H1 (cell line): Measurements from ENCODE around the gene NFIC. TPM values are rescaled to one million over a fixed set of nuclear protein-coding genes. Genes with fewer than 3 reads are reported as not detected.
A peak's percentile ranks its signal among the peaks of the same experiment; 100 is the strongest.

ENCODE experiments used
- CTCF ChIA-PET: fragments of 300-600 bp; sonication (Branson Sonifier 250); formaldehyde crosslinking; loops from one replicate; lab custom pipeline; 2021; ENCODE audit not compliant: partially characterized antibody; lab: Charles Lee
- POLR2A ChIA-PET: fragments of 300-600 bp; sonication (Branson Sonifier 250); formaldehyde crosslinking; loops from one replicate; lab custom pipeline; 2021; ENCODE audit warnings: inconsistent platforms; ENCODE audit not compliant: partially characterized antibody; lab: Charles Lee
- DNase-seq, 2 experiments: peaks; one replicate each; pipeline versions ENCODE4 v3.0.0 to v3.0.0-alpha.2; 2010 to 2022; ENCODE audit warnings: low spot score in 2 of 2, low read depth in 1 of 2, mixed read lengths in 1 of 2
- FAIRE-seq: peaks from 2 replicates; lab custom pipeline; 2011; peaks lifted over from hg19 to GRCh38; lab: Jason Lieb, UNC
- H2AFZ ChIP-seq: 2 replicates; pipeline ENCODE4 v1.8.1; 2012; ENCODE audit warnings: low read length, inconsistent platforms
- H2AK5ac ChIP-seq: 2 replicates; pipeline ENCODE4 v1.6.1; 2013; ENCODE audit warnings: low read depth, low read length
- H2BK120ac ChIP-seq: replicated peaks from 2 replicates; pipeline ENCODE3; 2013; ENCODE audit warnings: low read depth, low read length, inconsistent platforms
- H2BK12ac ChIP-seq: 2 replicates; pipeline ENCODE4 v1.6.1; 2013; ENCODE audit warnings: low read depth, low read length
- H2BK15ac ChIP-seq: 2 replicates; pipeline ENCODE4 v1.6.1; 2013; ENCODE audit warnings: low read length
- H2BK20ac ChIP-seq: 2 replicates; pipeline ENCODE4 v1.6.1; 2013; ENCODE audit warnings: low read length
- H2BK5ac ChIP-seq: 2 replicates; pipeline ENCODE4 v1.6.1; 2013; ENCODE audit warnings: low read depth, low read length
- H3K14ac ChIP-seq: 2 replicates; pipeline ENCODE4 v1.6.1; 2013; ENCODE audit warnings: inconsistent platforms; ENCODE audit not compliant: insufficient read length
- H3K18ac ChIP-seq: 2 replicates; pipeline ENCODE4 v1.6.1; 2013; ENCODE audit warnings: low read length; ENCODE audit errors: extremely low read depth
- H3K23ac ChIP-seq: 2 replicates; pipeline ENCODE4 v1.6.1; 2013; ENCODE audit warnings: inconsistent platforms; ENCODE audit not compliant: insufficient read length
- H3K23me2 ChIP-seq: 2 replicates; pipeline ENCODE4 v1.6.1; 2013; ENCODE audit warnings: low read depth, low read length
- H3K27ac ChIP-seq: 2 replicates; pipeline ENCODE4 v1.6.1; 2011; ENCODE audit warnings: low read depth, low read length, inconsistent platforms
- H3K27me3 ChIP-seq, 4 experiments: replicated peaks in 1 of 4; 1 replicate in 1 of 4; 2 replicates in 3 of 4; pipeline versions ENCODE4 v1.6.1 to v1.8.1; 2011 to 2013; ENCODE audit warnings: low read length in 3 of 4, mild to moderate bottlenecking in 3 of 4, inconsistent platforms in 2 of 4, mixed read lengths in 2 of 4, moderate library complexity in 1 of 4; ENCODE audit not compliant: control insufficient read depth in 3 of 4, insufficient read depth in 3 of 4; ENCODE audit errors: extremely low read depth in 1 of 4
- H3K36me3 ChIP-seq, 4 experiments: 2 replicates each; pipeline versions ENCODE4 v1.6.1 to v1.8.1; 2011 to 2013; ENCODE audit warnings: mild to moderate bottlenecking in 4 of 4, low read length in 3 of 4, moderate library complexity in 2 of 4, control low read depth in 1 of 4, inconsistent platforms in 1 of 4; ENCODE audit not compliant: insufficient read depth in 4 of 4, control insufficient read depth in 2 of 4
- H3K4ac ChIP-seq: replicated peaks from 2 replicates; pipeline ENCODE3; 2013; ENCODE audit warnings: low read length, low read depth, mixed read lengths, inconsistent platforms; ENCODE audit not compliant: insufficient read length
- H3K4me1 ChIP-seq, 4 experiments: replicated peaks in 1 of 4; 1 replicate in 1 of 4; 2 replicates in 3 of 4; pipeline versions ENCODE4 v1.6.1 to v1.8.1; 2011 to 2013; ENCODE audit warnings: low read length in 3 of 4, inconsistent platforms in 2 of 4, mixed read lengths in 1 of 4; ENCODE audit not compliant: insufficient read depth in 4 of 4, control insufficient read depth in 3 of 4
- H3K4me2 ChIP-seq, 2 experiments: 2 replicates each; pipeline versions ENCODE4 v1.6.1 to v1.8.1; 2011 to 2013; ENCODE audit warnings: low read depth in 2 of 2, low read length in 2 of 2, control low read depth in 1 of 2, inconsistent platforms in 1 of 2, mild to moderate bottlenecking in 1 of 2; ENCODE audit not compliant: insufficient read depth in 1 of 2
- H3K4me3 ChIP-seq, 4 experiments: fragments of 200-600, 300-600 bp in 1 of 4; sonication (generic), shearing (Covaris generic), sonication (Bioruptor Twin) in 1 of 4; 2 replicates each; pipeline versions ENCODE4 v1.5.1 to v1.8.1; 2011 to 2016; ENCODE audit warnings: low read length in 4 of 4, low read depth in 3 of 4, control low read depth in 2 of 4, inconsistent platforms in 2 of 4, mild to moderate bottlenecking in 2 of 4, mixed read lengths in 1 of 4, moderate library complexity in 1 of 4; ENCODE audit not compliant: insufficient read depth in 2 of 4; ENCODE audit errors: extremely low read depth in 1 of 4
- H3K56ac ChIP-seq: replicated peaks from 2 replicates; pipeline ENCODE3; 2013; ENCODE audit warnings: low read depth, mild to moderate bottlenecking, mixed read lengths, low read length, inconsistent platforms; ENCODE audit not compliant: insufficient read length
- H3K79me1 ChIP-seq: 2 replicates; pipeline ENCODE4 v1.6.1; 2013; ENCODE audit warnings: low read depth, low read length, control low read depth
- H3K79me2 ChIP-seq, 2 experiments: 2 replicates each; pipeline versions ENCODE4 v1.6.1 to v1.8.1; 2012 to 2013; ENCODE audit warnings: low read length in 2 of 2, mild to moderate bottlenecking in 2 of 2, inconsistent platforms in 1 of 2; ENCODE audit not compliant: insufficient read depth in 2 of 2, control insufficient read depth in 1 of 2
- H3K9ac ChIP-seq, 4 experiments: replicated peaks in 1 of 4; 1 replicate in 1 of 4; 2 replicates in 3 of 4; pipeline versions ENCODE4 v1.6.1 to v1.8.1; 2011 to 2013; ENCODE audit warnings: low read depth in 3 of 4, low read length in 3 of 4, control low read depth in 2 of 4, mild to moderate bottlenecking in 2 of 4, moderate library complexity in 2 of 4, inconsistent platforms in 1 of 4; ENCODE audit errors: extremely low read depth in 1 of 4
- H3K9me3 ChIP-seq, 2 experiments: 2 replicates each; pipeline versions ENCODE4 v1.6.1 to v1.8.1; 2012 to 2013; ENCODE audit warnings: mild to moderate bottlenecking in 2 of 2, moderate library complexity in 2 of 2, control low read depth in 1 of 2, inconsistent platforms in 1 of 2, low read depth in 1 of 2, low read length in 1 of 2, mixed read lengths in 1 of 2; ENCODE audit not compliant: insufficient read depth in 2 of 2
- H4K20me1 ChIP-seq, 2 experiments: replicated peaks in 1 of 2; 2 replicates each; pipeline versions ENCODE3 to v1.8.1; 2011 to 2013; ENCODE audit warnings: inconsistent platforms in 2 of 2, low read length in 2 of 2, mild to moderate bottlenecking in 1 of 2; ENCODE audit not compliant: insufficient read depth in 2 of 2, control insufficient read depth in 1 of 2
- H4K5ac ChIP-seq: 2 replicates; pipeline ENCODE4 v1.6.1; 2013; ENCODE audit warnings: low read length, low read depth, mixed read lengths, inconsistent platforms; ENCODE audit not compliant: insufficient read length
- H4K8ac ChIP-seq: 2 replicates; pipeline ENCODE4 v1.8.0; 2013; ENCODE audit warnings: mild to moderate bottlenecking, moderate library complexity, low read length, inconsistent platforms; ENCODE audit not compliant: insufficient read depth; ENCODE audit errors: extremely low read depth
- H4K91ac ChIP-seq: replicated peaks from 2 replicates; pipeline ENCODE3; 2013; ENCODE audit warnings: low read length, mixed read lengths, inconsistent platforms; ENCODE audit not compliant: insufficient read length
- BACH1 ChIP-seq: IDR thresholded peaks from 2 replicates; pipeline ENCODE4 v1.6.1; 2012; ENCODE audit warnings: low read length, improper control_type of control experiment
- CHD2 ChIP-seq: IDR thresholded peaks from 2 replicates; pipeline ENCODE4 v1.6.1; 2012; ENCODE audit warnings: low read length, improper control_type of control experiment
- CREB1 ChIP-seq: IDR thresholded peaks from 2 replicates; pipeline ENCODE4 v1.6.1; 2012; ENCODE audit warnings: inconsistent platforms
- EZH2 ChIP-seq: fragments of 200-600 bp; sonication (generic); IDR thresholded peaks from 2 replicates; pipeline ENCODE4 v1.7.1; 2012; ENCODE audit warnings: low read depth, mild to moderate bottlenecking, moderate library complexity, low read length, inconsistent platforms; ENCODE audit not compliant: severe bottlenecking
- FOSL1 ChIP-seq: IDR thresholded peaks from 2 replicates; pipeline ENCODE4 v1.6.1; 2011; ENCODE audit warnings: mild to moderate bottlenecking, low read depth, low read length, moderate library complexity; ENCODE audit not compliant: insufficient read depth
- GTF2F1 ChIP-seq: IDR thresholded peaks from 2 replicates; pipeline ENCODE4 v1.6.1; 2012; ENCODE audit warnings: low read depth, low read length, improper control_type of control experiment, borderline replicate concordance
- SIRT6 ChIP-seq: IDR thresholded peaks from one replicate; pipeline ENCODE4 v1.7.1; 2012; ENCODE audit warnings: low read length, inconsistent platforms
- TAF7 ChIP-seq: optimal IDR thresholded peaks from 2 replicates; pipeline ENCODE3; 2011; ENCODE audit warnings: low read depth, mild to moderate bottlenecking, inconsistent platforms, low read length, moderate library complexity, borderline replicate concordance
- ZNF274 ChIP-seq: IDR thresholded peaks from 2 replicates; pipeline ENCODE4 v1.7.0; 2012; ENCODE audit warnings: low read length, borderline replicate concordance; ENCODE audit errors: extremely low read depth
- WGBS, 2 experiments: shearing (Covaris generic) in 1 of 2; methylation state at CpG; one replicate each; pipeline versions ENCODE4 v1.1.6 to v1.1.7; 2013 to 2015; ENCODE audit warnings: low lambda C conversion rate in 2 of 2, mixed read lengths in 2 of 2, inconsistent platforms in 1 of 2, low coverage in 1 of 2, missing lambda C conversion rate in 1 of 2; ENCODE audit not compliant: insufficient replicate concordance in 2 of 2, insufficient coverage in 1 of 2, insufficient read length in 1 of 2; ENCODE audit errors: extremely low coverage in 1 of 2, missing lambda C conversion rate in 1 of 2; 5-methylcytosine and 5-hydroxymethylcytosine counted together
- polyA plus RNA-seq, 7 experiments: library from polyadenylated mRNA; depleted of rRNA in 3 of 7; stranded (reverse) in 5 of 7; unstranded in 2 of 7; fragments of >200 nt in 5 of 7; fragments of 200-250 nt in 2 of 7; gene quantifications; 1 replicate in 5 of 7; 2 replicates in 1 of 7; 4 replicates in 1 of 7; pipeline versions ENCODE4 v1.2.1 to v1.2.3, GENCODE V29; 2011 to 2013; ENCODE audit warnings: missing spikeins in 2 of 7, mixed read lengths in 2 of 7
- total RNA-seq: library from RNA; stranded (reverse); fragmentation: NEBNext Ultra II Directional; extraction: Animal tissue kit (Norgen Biotek cat#: 25700); gene quantifications from 2 replicates; pipeline ENCODE4 v1.2.1, GENCODE V29; 2021
- TF ChIP-seq, protein P1 (sequence below): IDR thresholded peaks from 2 replicates; pipeline ENCODE4 v1.6.1; 2012; ENCODE audit warnings: inconsistent platforms
- TF ChIP-seq, protein P2 (sequence below): IDR thresholded peaks from 2 replicates; pipeline ENCODE4 v1.6.1; 2012; ENCODE audit warnings: inconsistent platforms

NFIC gene
- total and polyA plus RNA-seq, 2 of the 8 experiments (the other 6 are each of a cell fraction or from before 2014, with no cell fraction given) = 0.56 to 3.2 TPM

DNA sequence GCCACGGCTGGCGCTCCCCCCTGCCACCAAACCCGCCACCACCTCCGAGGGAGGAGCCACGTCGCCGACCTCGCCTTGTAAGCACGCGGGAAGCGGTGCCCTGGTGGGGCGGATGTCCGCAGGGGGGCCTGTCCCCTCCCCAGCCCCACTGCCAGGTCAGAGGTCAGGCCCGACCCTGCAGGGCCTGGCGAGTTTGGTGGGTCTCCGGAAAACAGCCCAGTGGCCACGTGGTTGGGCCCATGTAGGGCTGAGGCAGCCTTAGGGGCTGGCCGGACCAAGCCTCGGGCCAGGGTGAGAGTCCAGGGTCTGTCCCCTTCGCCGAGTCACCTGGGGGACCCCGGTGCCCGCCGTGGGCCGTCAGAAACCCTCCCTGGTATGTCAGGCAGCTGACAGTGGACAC lies 87.5 kb downstream of the NFIC start:
- H3K56ac ChIP-seq = no peak overlapping the region
- no peak overlapping the region for H3K4me3 ChIP-seq
- no peak overlapping the region for H3K14ac ChIP-seq
- H2BK5ac ChIP-seq = no peak overlapping the region
- H4K8ac ChIP-seq = peak overlapping the region; percentile 5; the same call in 1 of the 2 replicates
- H3K23me2 ChIP-seq = no peaks in the 10 kb centered on the region
- H4K5ac ChIP-seq = no peak overlapping the region
- no peak overlapping the region for H2BK15ac ChIP-seq
- H3K9ac ChIP-seq = no peak overlapping the region
- no peak overlapping the region for H3K4ac ChIP-seq
- no peak overlapping the region for H2BK12ac ChIP-seq
- no peak overlapping the region for H2AFZ ChIP-seq
- H4K20me1 ChIP-seq = peaks cover 0 to 5% of the 10 kb centered on the region in 2 experiments
- H3K18ac ChIP-seq = no peak overlapping the region
- ChIA-PET POLR2A (no interaction called here), CTCF (interaction anchor here (0.6 to 4.8 kb wide), 6 partner anchors 13 to 88 kb away, joined by 3 to 22 read pairs (median 3); no protein-coding TSS in a partner anchor)
- WGBS, 2 experiments = 94% methylated on average over 17 of the region's 25 CpGs; no CpG with 5 or more reads in 1 of the 2 experiments
- H2AK5ac ChIP-seq = no peak overlapping the region
- H3K79me2 ChIP-seq = no peaks in the 10 kb centered on the region
- H3K79me1 ChIP-seq = no peaks in the 10 kb centered on the region
- H3K4me1 ChIP-seq = peaks cover 0 to 12% (median 7%) of the 10 kb centered on the region in 4 experiments; a peak in 6 of 7 replicates
- H3K27me3 ChIP-seq = peaks cover 2 to 17% (median 11%) of the 10 kb centered on the region in 4 experiments; a peak in 6 of 7 replicates
- DNase-seq (no peak), FAIRE-seq (no peak)
- no peaks in the 10 kb centered on the region for H3K9me3 ChIP-seq
- no peak overlapping the region for H4K91ac ChIP-seq
- no peak for TF ChIP-seq TAF7
- TF ChIP-seq CHD2 = no peak
- TF ChIP-seq EZH2 = no peak
- TF ChIP-seq SIRT6 = no peak
- TF ChIP-seq, protein P1, sequence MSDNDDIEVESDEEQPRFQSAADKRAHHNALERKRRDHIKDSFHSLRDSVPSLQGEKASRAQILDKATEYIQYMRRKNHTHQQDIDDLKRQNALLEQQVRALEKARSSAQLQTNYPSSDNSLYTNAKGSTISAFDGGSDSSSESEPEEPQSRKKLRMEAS = no peak
- TF ChIP-seq CREB1 = no peak
- no peak for TF ChIP-seq FOSL1
- no peak for TF ChIP-seq ZNF274
- no peak for TF ChIP-seq GTF2F1
- no peak for TF ChIP-seq BACH1
- TF ChIP-seq, protein P2, sequence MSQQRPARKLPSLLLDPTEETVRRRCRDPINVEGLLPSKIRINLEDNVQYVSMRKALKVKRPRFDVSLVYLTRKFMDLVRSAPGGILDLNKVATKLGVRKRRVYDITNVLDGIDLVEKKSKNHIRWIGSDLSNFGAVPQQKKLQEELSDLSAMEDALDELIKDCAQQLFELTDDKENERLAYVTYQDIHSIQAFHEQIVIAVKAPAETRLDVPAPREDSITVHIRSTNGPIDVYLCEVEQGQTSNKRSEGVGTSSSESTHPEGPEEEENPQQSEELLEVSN = no peak
- H3K4me2 ChIP-seq = no peak overlapping the region
- H3K36me3 ChIP-seq = no peaks in the 10 kb centered on the region
- H3K27ac ChIP-seq = no peak overlapping the region
- no peak overlapping the region for H2BK120ac ChIP-seq
- no peak overlapping the region for H2BK20ac ChIP-seq
- H3K23ac ChIP-seq = no peak overlapping the region
